ENCODE results near the gene SLC12A5. TPM values are rescaled to one million over a fixed set of nuclear protein-coding genes. Genes with fewer than 3 reads are reported as not detected.

The SLC12A5 gene
- polyA plus RNA-seq, 3 donors = not detected

DNA sequence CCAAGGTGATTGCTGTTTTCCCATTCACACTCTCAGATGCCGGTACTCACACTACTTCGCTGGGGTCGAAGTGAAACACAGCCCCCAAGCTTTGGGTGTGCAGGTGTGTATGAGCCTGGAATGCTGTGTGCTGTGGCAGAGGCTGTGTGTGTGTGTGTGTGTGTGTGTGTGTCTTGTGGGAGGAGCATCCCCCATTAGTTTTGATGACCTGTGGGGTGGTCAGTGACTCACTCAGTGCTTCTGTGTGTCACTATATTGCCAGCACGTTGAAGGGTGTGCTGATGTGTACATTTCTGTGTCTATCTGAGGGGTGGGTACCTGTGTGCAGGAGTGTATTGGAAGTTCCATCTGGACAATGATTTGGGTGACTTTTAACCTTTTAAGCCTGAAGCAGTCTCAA lies 5.0 kb upstream of the SLC12A5 start:
- peak in 1 of 3 donors; percentile 54 for DNase-seq
- Mint-ChIP-seq H3K27me3 (ENCODE audit: low read depth in 3 of 3) (peaks cover 52 to 85% (median 56%) of the 10 kb centered on the region in 3 donors), H3K9me3 (peaks cover 0 to 8% (median 2%) of the 10 kb centered on the region in 7 donors), H3K36me3 (peaks cover 0 to 8% of the 10 kb centered on the region in 2 donors), H3K4me3 (peak overlapping the region in 1 of 2 donors; percentile 43), H3K27ac (no peak overlapping the region), H3K4me1 (peaks cover 18% of the 10 kb centered on the region)
- Histone ChIP-seq H3K4me1 (ENCODE audit: control insufficient read depth in 1 of 2, insufficient read depth in 2 of 2, low read length in 2 of 2) (peaks cover 14 to 27% of the 10 kb centered on the region in 2 donors), H3K36me3 (replicated peaks in 1 of 2; ENCODE audit: control insufficient read depth in 1 of 2, insufficient read depth in 2 of 2, low read length in 2 of 2) (no peaks in the 10 kb centered on the region), H2AFZ (ENCODE audit: insufficient read depth, low read depth, low read length, poor library complexity, severe bottlenecking) (no peak overlapping the region), H3K4me3 (replicated peaks in 1 of 3; ENCODE audit: low read depth in 2 of 3, low read length in 3 of 3) (no peak overlapping the region), H3K27ac (ENCODE audit: low read depth in 1 of 2, low read length in 2 of 2) (no peak overlapping the region), H3K9me3 (replicated peaks in 1 of 2; ENCODE audit: control insufficient read depth in 1 of 2, insufficient read depth in 1 of 2, low read length in 2 of 2) (no peaks in the 10 kb centered on the region), H3K4me2 (replicated peaks; ENCODE audit: extremely low read depth, low read length, poor library complexity, severe bottlenecking) (no peak overlapping the region), H3K27me3 (ENCODE audit: control insufficient read depth in 2 of 2, insufficient read depth in 2 of 2, low read length in 2 of 2) (peaks cover 37 to 68% of the 10 kb centered on the region in 2 donors), H3K9ac (ENCODE audit: insufficient read depth, low read length, poor library complexity, severe bottlenecking) (no peak overlapping the region), H4K20me1 (ENCODE audit: insufficient read depth, low read length) (no peaks in the 10 kb centered on the region), H3K79me2 (ENCODE audit: insufficient read depth, low read length) (no peaks in the 10 kb centered on the region)
- TF ChIP-seq, protein P1, sequence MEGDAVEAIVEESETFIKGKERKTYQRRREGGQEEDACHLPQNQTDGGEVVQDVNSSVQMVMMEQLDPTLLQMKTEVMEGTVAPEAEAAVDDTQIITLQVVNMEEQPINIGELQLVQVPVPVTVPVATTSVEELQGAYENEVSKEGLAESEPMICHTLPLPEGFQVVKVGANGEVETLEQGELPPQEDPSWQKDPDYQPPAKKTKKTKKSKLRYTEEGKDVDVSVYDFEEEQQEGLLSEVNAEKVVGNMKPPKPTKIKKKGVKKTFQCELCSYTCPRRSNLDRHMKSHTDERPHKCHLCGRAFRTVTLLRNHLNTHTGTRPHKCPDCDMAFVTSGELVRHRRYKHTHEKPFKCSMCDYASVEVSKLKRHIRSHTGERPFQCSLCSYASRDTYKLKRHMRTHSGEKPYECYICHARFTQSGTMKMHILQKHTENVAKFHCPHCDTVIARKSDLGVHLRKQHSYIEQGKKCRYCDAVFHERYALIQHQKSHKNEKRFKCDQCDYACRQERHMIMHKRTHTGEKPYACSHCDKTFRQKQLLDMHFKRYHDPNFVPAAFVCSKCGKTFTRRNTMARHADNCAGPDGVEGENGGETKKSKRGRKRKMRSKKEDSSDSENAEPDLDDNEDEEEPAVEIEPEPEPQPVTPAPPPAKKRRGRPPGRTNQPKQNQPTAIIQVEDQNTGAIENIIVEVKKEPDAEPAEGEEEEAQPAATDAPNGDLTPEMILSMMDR (IDR thresholded peaks at IDR 0.05) = no peak
- WGBS (ENCODE audit: insufficient coverage) = 81% methylated on average over 3 of the region's 4 CpGs
- intact Hi-C loops (cut with micrococcal nuclease) = loop anchor here (5.0 to 10.0 kb wide), 2 partner anchors 88 to 151 kb away; no protein-coding TSS in a partner anchor

GRCh38 chr20:46025376-46025783 lies 3.6 kb upstream of the SLC12A5 start:
- Histone ChIP-seq H3K9me3 (replicated peaks in 1 of 2; ENCODE audit: control insufficient read depth in 1 of 2, insufficient read depth in 1 of 2, low read length in 2 of 2) (peaks cover 0 to under 1% of the 10 kb centered on the region in 2 donors), H3K4me1 (ENCODE audit: control insufficient read depth in 1 of 2, insufficient read depth in 2 of 2, low read length in 2 of 2) (peaks cover 14 to 26% of the 10 kb centered on the region in 2 donors), H3K4me2 (replicated peaks; ENCODE audit: extremely low read depth, low read length, poor library complexity, severe bottlenecking) (no peak overlapping the region), H2AFZ (ENCODE audit: insufficient read depth, low read depth, low read length, poor library complexity, severe bottlenecking) (no peak overlapping the region), H3K79me2 (ENCODE audit: insufficient read depth, low read length) (no peaks in the 10 kb centered on the region), H3K4me3 (replicated peaks in 1 of 3; ENCODE audit: low read depth in 2 of 3, low read length in 3 of 3) (no peak overlapping the region), H4K20me1 (ENCODE audit: insufficient read depth, low read length) (no peaks in the 10 kb centered on the region), H3K27me3 (ENCODE audit: control insufficient read depth in 2 of 2, insufficient read depth in 2 of 2, low read length in 2 of 2) (peaks cover 48 to 78% of the 10 kb centered on the region in 2 donors), H3K27ac (ENCODE audit: low read depth in 1 of 2, low read length in 2 of 2) (no peak overlapping the region), H3K36me3 (replicated peaks in 1 of 2; ENCODE audit: control insufficient read depth in 1 of 2, insufficient read depth in 2 of 2, low read length in 2 of 2) (no peaks in the 10 kb centered on the region), H3K9ac (ENCODE audit: insufficient read depth, low read length, poor library complexity, severe bottlenecking) (no peak overlapping the region)
- H3K36me3 Mint-ChIP-seq = peaks cover 3 to 10% of the 10 kb centered on the region in 2 donors
- peaks cover 63 to 88% (median 64%) of the 10 kb centered on the region in 3 donors for H3K27me3 Mint-ChIP-seq (ENCODE audit: low read depth in 3 of 3)
- TF ChIP-seq, protein P1 (IDR thresholded peaks at IDR 0.05) = no peak
- DNase-seq = no peak
- peaks cover 18% of the 10 kb centered on the region for H3K4me1 Mint-ChIP-seq
- WGBS (ENCODE audit: insufficient coverage) = 89% methylated on average over 7 of the region's 10 CpGs
- H3K27ac Mint-ChIP-seq = no peak overlapping the region
- H3K4me3 Mint-ChIP-seq = no peak overlapping the region
- intact Hi-C loops (cut with micrococcal nuclease) = loop anchor here in 1 of 2 donors (10.0 kb wide), 1 partner anchor 149 kb away; no protein-coding TSS in a partner anchor
- peaks cover 0 to 14% (median 7%) of the 10 kb centered on the region in 7 donors for H3K9me3 Mint-ChIP-seq

All from CD14-positive monocyte (primary cell).